ENCODE results near the gene PKD1L1.

- no peak for TF ChIP-seq EZH2 (IDR thresholded peaks at IDR 0.05)
- no peak for TF ChIP-seq POLR2AphosphoS5 (IDR thresholded peaks at IDR 0.05; ENCODE audit: borderline replicate concordance, low read depth, low read length)
- TF ChIP-seq FOXP2 (optimal IDR thresholded peaks at IDR 0.05; ENCODE audit: control extremely low read depth, extremely low read length, insufficient read depth): no peak
These were observed 156.6 kb downstream of the PKD1L1 start for GRCh38 chr7:47791682-47792081.
